HUES64 (cell line): ENCODE measurements around the gene IER3.

ENCODE experiments used
- H3K27ac ChIP-seq: 2 replicates; pipeline ENCODE4 v1.7.0; 2013; ENCODE audit warnings: low read depth, low read length, inconsistent platforms
- H3K27me3 ChIP-seq: 2 replicates; pipeline ENCODE4 v1.6.1; 2013; ENCODE audit warnings: mild to moderate bottlenecking, low read length; ENCODE audit not compliant: insufficient read depth
- H3K36me3 ChIP-seq: 2 replicates; pipeline ENCODE4 v1.6.1; 2013; ENCODE audit warnings: mild to moderate bottlenecking, low read length; ENCODE audit not compliant: insufficient read depth
- H3K4me1 ChIP-seq: 2 replicates; pipeline ENCODE4 v1.6.1; 2013; ENCODE audit warnings: mild to moderate bottlenecking, low read length, moderate library complexity; ENCODE audit not compliant: insufficient read depth
- H3K4me3 ChIP-seq: 2 replicates; pipeline ENCODE4 v1.5.1; 2013; ENCODE audit warnings: mild to moderate bottlenecking, low read length, moderate library complexity
- H3K9ac ChIP-seq: 2 replicates; pipeline ENCODE4 v1.6.1; 2013; ENCODE audit warnings: mild to moderate bottlenecking, low read depth, low read length
- H3K9me3 ChIP-seq: 2 replicates; pipeline ENCODE4 v1.6.1; 2013; ENCODE audit warnings: low read depth, low read length; ENCODE audit not compliant: insufficient read depth
- WGBS: fragments of 150-250, 120-280 bp; methylation state at CpG from one replicate; pipeline ENCODE4 v1.1.7; 2013; ENCODE audit warnings: missing lambda C conversion rate; 5-methylcytosine and 5-hydroxymethylcytosine counted together

The IER3 gene

GRCh38 chr6:30743099-30744053, 971 bp downstream of the IER3 start:
- H3K4me3 ChIP-seq, result peak overlapping the region; percentile 70
- WGBS, result 1% methylated on average over 53 of the region's 55 CpGs
- H3K27me3 ChIP-seq, result peaks cover 4% of the 10 kb centered on the region; the same call in 1 of the 2 replicates
- peaks cover 12% of the 10 kb centered on the region for H3K4me1 ChIP-seq
- peak overlapping the region; percentile 74 for H3K9ac ChIP-seq
- H3K9me3 ChIP-seq, result no peaks in the 10 kb centered on the region
- peak overlapping the region; percentile 76 for H3K27ac ChIP-seq
- peaks cover 28% of the 10 kb centered on the region for H3K36me3 ChIP-seq

GRCh38 chr6:30742316-30743098, 1.8 kb downstream of the IER3 start, which contains the start of gene FLOT1:
TSS of gene FLOT1 (minus strand) at chr6:30742687. CDS start at chr6:30742189, 498 bp downstream.
- H3K4me3 ChIP-seq, result peak within 1 kb of the TSS; percentile 70
- peak within 1 kb of the TSS; percentile 74 for H3K9ac ChIP-seq
- H3K36me3 ChIP-seq, result peaks cover 37% of the 10 kb centered on the region
- peak within 1 kb of the TSS; percentile 76 for H3K27ac ChIP-seq
- H3K9me3 ChIP-seq, result no peaks in the 10 kb centered on the region
- H3K4me1 ChIP-seq, result peaks cover 12% of the 10 kb centered on the region
- H3K27me3 ChIP-seq, result peaks cover 4% of the 10 kb centered on the region; the same call in 1 of the 2 replicates
- under 1% methylated on average over 66 of the region's 66 CpGs for WGBS

- H3K27me3 ChIP-seq, result peaks cover 4% of the 10 kb centered on the region; the same call in 1 of the 2 replicates
- H3K4me3 ChIP-seq, result peak overlapping the region; percentile 70
- peaks cover 12% of the 10 kb centered on the region for H3K4me1 ChIP-seq
- H3K9me3 ChIP-seq, result no peaks in the 10 kb centered on the region
- peak overlapping the region; percentile 74 for H3K9ac ChIP-seq
- peak overlapping the region; percentile 76; the same call in 1 of the 2 replicates for H3K27ac ChIP-seq
- WGBS, result 25% methylated on average over 13 of the region's 13 CpGs
- H3K36me3 ChIP-seq, result peaks cover 43% of the 10 kb centered on the region
Measured at GRCh38 chr6:30741789-30742315, 2.5 kb downstream of the IER3 start.

GRCh38 chr6:30741063-30741779, 3.1 kb downstream of the IER3 start:
- Histone ChIP-seq H3K9me3 (no peaks in the 10 kb centered on the region), H3K27me3 (peaks cover 4% of the 10 kb centered on the region; the same call in 1 of the 2 replicates), H3K4me1 (peaks cover 12% of the 10 kb centered on the region), H3K9ac (peak overlapping the region; percentile 74; the same call in 1 of the 2 replicates), H3K27ac (no peak overlapping the region), H3K4me3 (peak overlapping the region; percentile 70), H3K36me3 (peaks cover 48% of the 10 kb centered on the region)
- WGBS, result 90% methylated on average over 8 of the region's 8 CpGs

- Histone ChIP-seq H3K36me3 (peaks cover 55% of the 10 kb centered on the region), H3K9me3 (no peaks in the 10 kb centered on the region), H3K27me3 (peaks cover 4% of the 10 kb centered on the region; the same call in 1 of the 2 replicates), H3K9ac (no peak overlapping the region), H3K4me3 (no peak overlapping the region), H3K4me1 (peaks cover 12% of the 10 kb centered on the region), H3K27ac (no peak overlapping the region)
- WGBS, result 97% methylated on average over 2 of the region's 2 CpGs
Measured at GRCh38 chr6:30740540-30740870, 3.8 kb downstream of the IER3 start.

GRCh38 chr6:30738532-30738931, 5.8 kb downstream of the IER3 start:
- no peak overlapping the region for H3K27ac ChIP-seq
- WGBS, result 97% methylated on average over 5 of the region's 6 CpGs
- H3K4me1 ChIP-seq, result peaks cover 7% of the 10 kb centered on the region; the same call in 1 of the 2 replicates
- H3K9ac ChIP-seq, result no peak overlapping the region
- no peaks in the 10 kb centered on the region for H3K9me3 ChIP-seq
- H3K27me3 ChIP-seq, result 0 out of 2 replicates have a peak, but pooled peaks cover 1% of the 10 kb centered on the region
- no peak overlapping the region for H3K4me3 ChIP-seq
- H3K36me3 ChIP-seq, result peaks cover 74% of the 10 kb centered on the region

- no peak overlapping the region for H3K27ac ChIP-seq
- no peak overlapping the region for H3K9ac ChIP-seq
- peaks cover 83% of the 10 kb centered on the region for H3K36me3 ChIP-seq
- no peaks in the 10 kb centered on the region for H3K27me3 ChIP-seq
- H3K4me3 ChIP-seq, result no peak overlapping the region
- H3K9me3 ChIP-seq, result no peaks in the 10 kb centered on the region
- no peaks in the 10 kb centered on the region for H3K4me1 ChIP-seq
- 97% methylated on average over 8 of the region's 8 CpGs for WGBS
Measured at GRCh38 chr6:30735668-30736314, 8.6 kb downstream of the IER3 start.

- Histone ChIP-seq H3K27ac (no peak overlapping the region), H3K27me3 (no peaks in the 10 kb centered on the region), H3K9ac (no peak overlapping the region), H3K4me1 (no peaks in the 10 kb centered on the region), H3K36me3 (peaks cover 80% of the 10 kb centered on the region), H3K4me3 (no peak overlapping the region), H3K9me3 (no peaks in the 10 kb centered on the region)
- 95% methylated on average over 12 of the region's 12 CpGs for WGBS
Measured at GRCh38 chr6:30732237-30732943, 12.0 kb downstream of the IER3 start.

- no peaks in the 10 kb centered on the region for H3K4me1 ChIP-seq
- peaks cover 75% of the 10 kb centered on the region for H3K36me3 ChIP-seq
- no peaks in the 10 kb centered on the region for H3K27me3 ChIP-seq
- WGBS, result 57% methylated on average over 27 of the region's 30 CpGs
- H3K9me3 ChIP-seq, result no peaks in the 10 kb centered on the region
- H3K9ac ChIP-seq, result no peak overlapping the region; the same call in 1 of the 2 replicates
- H3K27ac ChIP-seq, result no peak overlapping the region
- no peak overlapping the region for H3K4me3 ChIP-seq
Measured at GRCh38 chr6:30730601-30731435, 13.5 kb downstream of the IER3 start.
